ENCODE results near the gene EEF1G.
"Not testable (repeated sequence)": the region's sequence is repeated elsewhere in the genome, so short reads cannot be mapped to it uniquely, and the experiment has no call there.

EEF1G gene

DNA sequence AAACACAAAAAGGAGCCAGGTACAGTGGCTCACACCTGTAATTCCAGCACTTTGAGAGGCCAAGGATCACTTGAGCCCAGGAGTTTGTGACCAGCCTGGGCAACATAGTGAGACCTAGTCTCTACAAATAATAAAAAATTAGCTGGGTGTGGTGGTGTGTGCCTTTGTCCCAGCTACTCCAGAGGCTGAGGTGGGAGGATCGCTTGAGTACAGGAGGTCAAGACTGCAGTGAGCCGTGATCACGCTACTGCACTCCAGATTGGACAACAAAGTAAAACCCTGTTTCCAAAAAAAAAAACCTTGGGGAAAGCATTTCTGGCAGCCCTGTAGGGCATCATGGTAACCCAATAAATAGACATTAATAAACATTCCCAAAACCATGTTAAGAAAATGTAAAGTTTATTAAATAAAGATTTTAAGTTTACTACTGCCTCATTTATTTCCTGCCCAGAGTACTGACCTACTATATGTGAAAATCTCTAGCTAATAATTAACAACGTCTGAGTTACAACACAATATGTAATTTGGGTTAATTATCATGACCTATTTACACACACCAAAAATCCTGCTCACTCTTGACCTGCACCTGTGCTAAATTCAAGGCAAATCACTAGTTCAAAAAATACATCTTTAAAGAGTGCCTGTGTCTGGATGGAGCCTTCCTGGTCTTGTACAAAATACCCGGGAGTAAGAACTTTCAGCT lies 8.4 kb downstream of the EEF1G start:
- H3K9me2 ChIP-seq (replicated peaks; ENCODE audit: insufficient read depth, low read length): no peaks in the 10 kb centered on the region
- H2AFZ ChIP-seq (ENCODE audit: low read depth, low read length, severe bottlenecking): no peak overlapping the region
- no peaks in the 10 kb centered on the region for H3K27me3 ChIP-seq (ENCODE audit: low read length)
- H3K4me3 ChIP-seq (ENCODE audit: insufficient read depth, low read length, poor library complexity, severe bottlenecking): no peak overlapping the region
- no peak overlapping the region for H3K4me2 ChIP-seq (ENCODE audit: low read depth, low read length, poor library complexity, severe bottlenecking)
- H4K20me1 ChIP-seq (ENCODE audit: low read depth, low read length): peaks cover 12% of the 10 kb centered on the region; the same call in 1 of the 2 replicates
- no peak overlapping the region for H3K9ac ChIP-seq (ENCODE audit: low read length)
- no peaks in the 10 kb centered on the region for H3K9me3 ChIP-seq (ENCODE audit: insufficient read depth, low read length)
- no peak overlapping the region for H3K27ac ChIP-seq (ENCODE audit: low read depth, low read length)
- peaks cover 4% of the 10 kb centered on the region; the same call in 1 of the 2 replicates for H3F3A ChIP-seq (ENCODE audit: insufficient read depth)
- peaks cover 35% of the 10 kb centered on the region for H3K79me2 ChIP-seq (ENCODE audit: insufficient read depth, low read length)
- peaks cover 22% of the 10 kb centered on the region; the same call in 1 of the 2 replicates for H3K36me3 ChIP-seq (ENCODE audit: low read length)
- TF ChIP-seq, protein P1, sequence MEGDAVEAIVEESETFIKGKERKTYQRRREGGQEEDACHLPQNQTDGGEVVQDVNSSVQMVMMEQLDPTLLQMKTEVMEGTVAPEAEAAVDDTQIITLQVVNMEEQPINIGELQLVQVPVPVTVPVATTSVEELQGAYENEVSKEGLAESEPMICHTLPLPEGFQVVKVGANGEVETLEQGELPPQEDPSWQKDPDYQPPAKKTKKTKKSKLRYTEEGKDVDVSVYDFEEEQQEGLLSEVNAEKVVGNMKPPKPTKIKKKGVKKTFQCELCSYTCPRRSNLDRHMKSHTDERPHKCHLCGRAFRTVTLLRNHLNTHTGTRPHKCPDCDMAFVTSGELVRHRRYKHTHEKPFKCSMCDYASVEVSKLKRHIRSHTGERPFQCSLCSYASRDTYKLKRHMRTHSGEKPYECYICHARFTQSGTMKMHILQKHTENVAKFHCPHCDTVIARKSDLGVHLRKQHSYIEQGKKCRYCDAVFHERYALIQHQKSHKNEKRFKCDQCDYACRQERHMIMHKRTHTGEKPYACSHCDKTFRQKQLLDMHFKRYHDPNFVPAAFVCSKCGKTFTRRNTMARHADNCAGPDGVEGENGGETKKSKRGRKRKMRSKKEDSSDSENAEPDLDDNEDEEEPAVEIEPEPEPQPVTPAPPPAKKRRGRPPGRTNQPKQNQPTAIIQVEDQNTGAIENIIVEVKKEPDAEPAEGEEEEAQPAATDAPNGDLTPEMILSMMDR (IDR thresholded peaks at IDR 0.05; ENCODE audit: insufficient read depth, low read length, poor library complexity, severe bottlenecking): no peak
- TF ChIP-seq EZH2phosphoT487 (conservative IDR thresholded peaks at IDR 0.05; ENCODE audit: low read length): no peak

DNA sequence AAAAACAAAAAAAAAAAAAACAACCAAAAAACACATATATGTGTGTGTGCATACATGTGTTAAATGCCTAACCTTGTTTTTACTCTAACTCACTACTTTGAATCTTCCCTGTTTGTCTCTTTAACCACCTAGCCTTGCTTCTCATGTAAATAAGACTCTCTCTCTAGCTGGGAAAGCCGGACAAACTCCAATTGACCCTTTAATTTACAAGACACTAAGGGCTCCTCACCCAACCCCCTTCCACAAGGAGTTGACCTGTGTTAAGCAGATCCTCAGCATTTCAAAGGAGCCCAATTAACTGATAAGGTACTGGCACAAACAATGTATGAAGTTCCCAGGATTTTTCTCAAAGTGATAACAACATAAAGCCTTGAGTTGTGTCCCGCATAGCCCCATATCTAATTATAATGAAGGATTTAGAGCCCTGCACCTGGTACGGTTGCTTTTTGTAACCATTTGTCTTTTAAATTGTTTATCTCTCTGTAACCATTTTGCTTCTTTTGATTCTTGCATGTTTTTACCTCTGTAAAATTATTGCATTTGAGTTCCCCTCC lies 11.9 kb downstream of the EEF1G start:
- not testable (repeated sequence) for H3K9ac ChIP-seq (ENCODE audit: low read length); H3K4me3 ChIP-seq (ENCODE audit: insufficient read depth, low read length, poor library complexity, severe bottlenecking); H3K4me2 ChIP-seq (ENCODE audit: low read depth, low read length, poor library complexity, severe bottlenecking); H3K9me3 ChIP-seq (ENCODE audit: insufficient read depth, low read length); H3K27ac ChIP-seq (ENCODE audit: low read depth, low read length); H3K9me2 ChIP-seq (replicated peaks; ENCODE audit: insufficient read depth, low read length); H3K27me3 ChIP-seq (ENCODE audit: low read length); H2AFZ ChIP-seq (ENCODE audit: low read depth, low read length, severe bottlenecking)
- Histone ChIP-seq H3F3A (ENCODE audit: insufficient read depth) (peaks cover 12% of the 10 kb centered on the region), H3K36me3 (ENCODE audit: low read length) (peaks cover 25% of the 10 kb centered on the region; the same call in 1 of the 2 replicates), H3K79me2 (ENCODE audit: insufficient read depth, low read length) (peaks cover 16% of the 10 kb centered on the region; the same call in 1 of the 2 replicates), H4K20me1 (ENCODE audit: low read depth, low read length) (peaks cover 12% of the 10 kb centered on the region; the same call in 1 of the 2 replicates)

DNA sequence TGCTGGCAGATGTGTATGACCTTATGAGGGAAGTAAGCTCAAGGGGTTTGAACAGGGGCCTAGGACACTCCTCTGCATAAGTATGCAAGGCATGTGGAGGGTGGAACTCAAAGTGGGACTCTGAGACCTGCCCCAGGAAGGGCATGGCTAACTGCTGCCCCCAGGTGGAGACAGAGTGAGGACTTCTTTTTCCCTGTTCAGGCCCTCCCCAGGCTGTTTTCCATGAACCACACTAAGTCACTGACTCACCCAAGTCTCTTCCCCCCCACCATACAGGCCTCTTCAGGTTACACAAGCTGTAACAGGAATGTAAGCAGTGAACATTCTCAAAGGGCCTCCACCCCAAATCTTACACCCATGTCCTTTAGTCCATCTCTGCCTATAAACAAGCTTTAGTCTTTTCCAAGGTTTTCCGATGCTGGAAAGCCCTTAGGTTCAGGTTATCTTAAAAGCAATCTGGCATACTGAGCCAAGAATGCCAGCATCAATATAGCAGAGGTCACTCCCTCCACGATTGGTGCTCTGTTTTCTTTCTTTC lies 13.1 kb downstream of the EEF1G start:
- Histone ChIP-seq H3K9me3 (ENCODE audit: insufficient read depth, low read length) (no peaks in the 10 kb centered on the region), H3K36me3 (ENCODE audit: low read length) (peaks cover 17% of the 10 kb centered on the region; the same call in 1 of the 2 replicates), H3K27me3 (ENCODE audit: low read length) (no peaks in the 10 kb centered on the region), H3F3A (ENCODE audit: insufficient read depth) (peaks cover 23% of the 10 kb centered on the region), H2AFZ (ENCODE audit: low read depth, low read length, severe bottlenecking) (no peak overlapping the region), H4K20me1 (ENCODE audit: low read depth, low read length) (peaks cover 7% of the 10 kb centered on the region; the same call in 1 of the 2 replicates), H3K27ac (ENCODE audit: low read depth, low read length) (no peak overlapping the region), H3K9me2 (replicated peaks; ENCODE audit: insufficient read depth, low read length) (no peaks in the 10 kb centered on the region), H3K4me3 (ENCODE audit: insufficient read depth, low read length, poor library complexity, severe bottlenecking) (no peak overlapping the region), H3K4me2 (ENCODE audit: low read depth, low read length, poor library complexity, severe bottlenecking) (no peak overlapping the region), H3K9ac (ENCODE audit: low read length) (no peak overlapping the region), H3K79me2 (ENCODE audit: insufficient read depth, low read length) (peaks cover 8% of the 10 kb centered on the region; the same call in 1 of the 2 replicates)
- TF ChIP-seq EZH2phosphoT487 (conservative IDR thresholded peaks at IDR 0.05; ENCODE audit: low read length): no peak
- TF ChIP-seq, protein P1 (IDR thresholded peaks at IDR 0.05; ENCODE audit: insufficient read depth, low read length, poor library complexity, severe bottlenecking): no peak

DNA sequence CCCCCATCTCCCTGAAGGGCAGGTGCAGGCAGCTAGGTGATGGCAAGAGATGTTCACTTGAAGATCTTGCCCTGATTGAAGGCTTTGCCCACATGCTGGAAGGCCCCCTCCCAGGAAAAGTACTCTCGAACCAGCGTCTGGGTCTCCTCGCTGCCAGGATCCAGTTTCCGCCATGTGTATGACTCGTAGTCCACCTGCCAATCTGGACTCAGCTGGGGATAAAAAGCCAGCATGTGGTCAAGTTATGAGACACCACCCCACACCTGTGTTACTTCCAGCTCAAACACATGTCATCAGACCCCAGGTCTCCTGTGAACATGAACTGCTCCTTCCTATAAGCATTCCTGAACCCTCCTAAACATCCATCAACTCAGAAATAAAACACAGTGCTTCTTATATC lies 14.1 kb downstream of the EEF1G start:
- not testable (repeated sequence) for H3K27me3 ChIP-seq (ENCODE audit: low read length); H3K79me2 ChIP-seq (ENCODE audit: insufficient read depth, low read length); H3K4me2 ChIP-seq (ENCODE audit: low read depth, low read length, poor library complexity, severe bottlenecking); H3K27ac ChIP-seq (ENCODE audit: low read depth, low read length); H3K4me3 ChIP-seq (ENCODE audit: insufficient read depth, low read length, poor library complexity, severe bottlenecking); H4K20me1 ChIP-seq (ENCODE audit: low read depth, low read length); H3K9me3 ChIP-seq (ENCODE audit: insufficient read depth, low read length); H3K9ac ChIP-seq (ENCODE audit: low read length); H3K36me3 ChIP-seq (ENCODE audit: low read length); H2AFZ ChIP-seq (ENCODE audit: low read depth, low read length, severe bottlenecking); H3K9me2 ChIP-seq (replicated peaks; ENCODE audit: insufficient read depth, low read length)
- H3F3A ChIP-seq (ENCODE audit: insufficient read depth): peaks cover 28% of the 10 kb centered on the region

Data from SU-DHL-6 (cell line).